ENCODE results near the gene EMC8.

Gene EMC8

GRCh38 chr16:85799497-85800320 is at the start of gene EMC8, which contains the start of gene COX4I1:
Gene EMC8, minus strand, starts transcription at chr16:85799544. Its CDS starts 249 bp downstream, at chr16:85799295.
Gene COX4I1, plus strand, starts transcription at chr16:85799695. Its CDS starts 1,511 bp downstream, at chr16:85801206.
- in situ Hi-C loops (cut with HindIII; ENCODE audit: low pct_unique_long_range_greater_than_20kb, low sequenced_read_pairs), result no loop called here
- no peak for TF ChIP-seq JUND (IDR thresholded peaks at IDR 0.05; ENCODE audit: low read depth)
- DNase-seq (ENCODE audit: low read depth in 1 of 2, low spot score in 1 of 2), result peak; percentile 94 to 97

GRCh38 chr16:85848986-85849385 is 49.6 kb upstream of the EMC8 start:
- no peak for DNase-seq (ENCODE audit: low read depth in 1 of 2, low spot score in 1 of 2)
- in situ Hi-C loops (cut with HindIII; ENCODE audit: low pct_unique_long_range_greater_than_20kb, low sequenced_read_pairs), result no loop called here
- no peak for TF ChIP-seq JUND (IDR thresholded peaks at IDR 0.05; ENCODE audit: low read depth)

GRCh38 chr16:85847681-85848601 is 48.6 kb upstream of the EMC8 start:
- DNase-seq (ENCODE audit: low read depth in 1 of 2, low spot score in 1 of 2), result no peak
- in situ Hi-C loops (cut with HindIII; ENCODE audit: low pct_unique_long_range_greater_than_20kb, low sequenced_read_pairs), result no loop called here
- TF ChIP-seq JUND (IDR thresholded peaks at IDR 0.05; ENCODE audit: low read depth), result no peak

DNA sequence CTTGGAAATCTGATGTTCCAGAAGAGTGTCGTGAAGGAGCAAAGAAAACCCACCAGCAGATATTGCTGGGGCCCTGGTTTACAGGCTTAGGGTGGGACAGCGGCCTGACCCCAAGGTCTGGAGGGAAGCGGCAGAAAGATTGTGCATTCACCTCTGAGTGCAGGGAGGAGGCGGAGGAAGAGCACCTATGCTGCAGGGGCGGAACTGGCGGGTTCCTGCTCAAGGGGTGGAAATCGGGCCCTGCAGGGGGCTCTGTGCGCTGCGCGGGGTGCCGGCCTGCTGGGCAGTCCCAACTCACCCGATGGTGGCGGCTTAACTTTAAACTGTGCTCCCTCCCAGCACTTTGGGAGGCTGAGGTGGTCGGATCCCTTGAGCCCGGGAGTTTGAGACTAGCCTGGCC is 47.7 kb upstream of the EMC8 start:
- no peak for TF ChIP-seq JUND (IDR thresholded peaks at IDR 0.05; ENCODE audit: low read depth)
- in situ Hi-C loops (cut with HindIII; ENCODE audit: low pct_unique_long_range_greater_than_20kb, low sequenced_read_pairs), result no loop called here
- DNase-seq (ENCODE audit: low read depth in 1 of 2, low spot score in 1 of 2), result no peak

DNA sequence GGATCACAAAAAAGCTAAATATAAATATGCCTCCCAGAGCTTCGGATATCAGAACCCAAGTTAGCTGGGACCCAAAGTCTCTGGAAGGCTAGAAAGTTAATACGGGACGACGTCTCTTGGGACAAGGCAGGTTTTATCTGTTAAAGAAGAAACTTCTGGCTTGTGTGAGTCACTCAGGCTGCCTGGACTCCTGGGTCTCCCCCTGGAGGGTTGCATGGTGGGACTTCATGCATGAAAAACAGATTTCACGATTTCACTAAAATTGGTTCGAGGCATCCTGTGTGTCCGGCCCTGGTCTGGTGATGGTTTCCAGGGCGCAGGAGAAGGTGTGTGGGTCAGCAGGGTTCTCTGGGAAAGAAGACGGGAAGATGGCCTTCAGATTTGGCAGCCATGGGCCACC is 47.1 kb upstream of the EMC8 start:
- no peak for TF ChIP-seq JUND (IDR thresholded peaks at IDR 0.05; ENCODE audit: low read depth)
- no peak for DNase-seq (ENCODE audit: low read depth in 1 of 2, low spot score in 1 of 2)
- in situ Hi-C loops (cut with HindIII; ENCODE audit: low pct_unique_long_range_greater_than_20kb, low sequenced_read_pairs), result no loop called here

DNA sequence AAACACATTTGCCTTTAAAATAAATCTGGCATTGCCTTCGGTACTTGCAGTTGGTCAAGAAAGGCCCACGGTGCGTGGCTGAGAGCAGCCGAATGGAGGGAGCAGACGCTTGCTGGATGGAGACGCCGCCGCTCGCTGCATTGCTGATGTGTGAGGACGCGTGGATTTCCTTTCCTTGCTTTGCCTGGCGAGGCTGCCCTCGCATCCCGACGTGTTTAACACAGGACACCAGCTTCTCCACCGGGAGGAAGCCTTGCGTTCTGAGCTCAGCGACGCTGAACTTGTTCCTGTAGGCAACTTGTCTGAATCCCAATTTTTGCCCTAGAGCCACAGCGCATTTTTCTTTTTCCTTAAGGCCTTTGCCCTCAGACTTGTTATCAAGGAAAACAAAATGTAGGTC is 45.9 kb upstream of the EMC8 start:
- in situ Hi-C loops (cut with HindIII; ENCODE audit: low pct_unique_long_range_greater_than_20kb, low sequenced_read_pairs), result no loop called here
- DNase-seq (ENCODE audit: low read depth in 1 of 2, low spot score in 1 of 2), result no peak
- TF ChIP-seq JUND (IDR thresholded peaks at IDR 0.05; ENCODE audit: low read depth), result no peak

DNA sequence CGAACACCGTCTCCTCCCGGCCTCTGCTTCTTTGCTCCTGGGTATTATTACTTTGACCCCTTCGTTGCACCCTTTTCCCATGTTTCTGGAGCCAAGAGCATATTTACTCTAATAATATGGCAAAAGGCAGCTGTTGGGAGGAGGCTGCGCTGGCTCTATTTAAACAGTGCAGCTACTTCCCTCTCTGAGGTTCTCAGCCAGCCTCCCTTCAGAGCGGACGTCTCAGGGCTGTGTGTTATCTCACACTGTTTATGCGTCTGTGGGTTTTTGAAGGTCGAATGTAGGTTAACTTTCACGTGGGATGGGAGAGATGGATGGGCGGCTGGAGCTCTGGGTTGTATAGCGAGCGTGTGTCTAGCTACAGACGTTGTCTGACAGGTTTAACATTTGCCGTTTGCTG is 45.4 kb upstream of the EMC8 start:
- in situ Hi-C loops (cut with HindIII; ENCODE audit: low pct_unique_long_range_greater_than_20kb, low sequenced_read_pairs), result no loop called here
- DNase-seq (ENCODE audit: low read depth in 1 of 2, low spot score in 1 of 2), result no peak
- TF ChIP-seq JUND (IDR thresholded peaks at IDR 0.05; ENCODE audit: low read depth), result no peak

GRCh38 chr16:85844169-85844481 is 44.8 kb upstream of the EMC8 start:
- DNase-seq (ENCODE audit: low read depth in 1 of 2, low spot score in 1 of 2), result no peak
- TF ChIP-seq JUND (IDR thresholded peaks at IDR 0.05; ENCODE audit: low read depth), result no peak
- in situ Hi-C loops (cut with HindIII; ENCODE audit: low pct_unique_long_range_greater_than_20kb, low sequenced_read_pairs), result no loop called here

DNA sequence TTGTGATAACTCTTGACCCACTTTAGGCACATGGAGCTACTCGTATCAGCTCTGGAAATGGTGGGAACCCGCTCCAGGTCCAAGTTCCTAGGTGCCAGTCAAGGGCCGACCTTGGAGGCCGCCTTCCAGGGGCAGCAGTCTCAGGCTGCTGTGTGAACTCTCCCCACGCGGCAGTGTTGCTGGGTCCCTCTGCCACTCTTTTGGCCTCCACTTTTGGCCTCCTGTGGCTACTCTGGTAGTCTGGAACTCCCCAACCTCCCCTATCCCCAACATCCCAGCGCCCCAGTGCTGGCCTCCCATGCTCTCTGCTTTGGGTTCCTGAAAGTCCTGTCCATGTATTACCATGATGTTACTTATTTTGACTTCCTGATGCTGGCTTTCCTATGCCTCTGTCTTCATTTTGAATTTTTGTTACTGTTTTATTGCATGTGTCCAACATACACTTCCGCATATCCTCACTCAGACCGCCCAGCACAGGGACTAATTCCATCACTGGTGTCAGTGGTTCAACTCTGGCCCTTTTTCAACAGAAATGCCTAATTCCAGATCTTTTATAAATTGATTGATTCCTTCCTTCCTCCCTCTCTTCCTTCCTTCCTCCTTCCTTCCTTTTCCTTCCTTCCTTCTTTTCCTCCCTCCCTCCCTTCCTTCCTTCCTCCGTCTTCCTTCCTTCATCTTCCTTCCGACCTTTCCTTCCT is 44.3 kb upstream of the EMC8 start:
- in situ Hi-C loops (cut with HindIII; ENCODE audit: low pct_unique_long_range_greater_than_20kb, low sequenced_read_pairs), result no loop called here
- TF ChIP-seq JUND (IDR thresholded peaks at IDR 0.05; ENCODE audit: low read depth), result no peak
- DNase-seq (ENCODE audit: low read depth in 1 of 2, low spot score in 1 of 2), result no peak

DNA sequence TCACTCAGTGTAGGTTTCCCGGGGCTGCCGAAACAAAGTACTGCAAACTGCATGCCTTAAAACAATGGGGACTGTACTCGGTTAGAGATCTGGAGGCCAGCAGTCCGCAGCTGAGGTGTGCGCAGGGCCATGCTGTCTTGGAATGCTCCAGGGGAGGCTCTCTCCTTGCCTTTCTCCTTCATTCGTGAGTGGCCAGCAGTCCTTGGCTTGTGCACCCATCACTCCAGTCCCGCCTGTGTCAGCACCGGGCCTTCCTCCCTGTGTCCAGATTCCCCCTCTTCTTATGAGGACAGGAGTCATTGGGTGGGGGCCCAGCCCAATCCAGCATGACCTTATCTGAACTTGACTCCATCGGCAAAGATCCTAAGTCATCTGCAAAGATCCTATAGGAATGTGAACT is 43.5 kb upstream of the EMC8 start:
- in situ Hi-C loops (cut with HindIII; ENCODE audit: low pct_unique_long_range_greater_than_20kb, low sequenced_read_pairs), result no loop called here
- DNase-seq (ENCODE audit: low read depth in 1 of 2, low spot score in 1 of 2), result no peak
- TF ChIP-seq JUND (IDR thresholded peaks at IDR 0.05; ENCODE audit: low read depth), result no peak

DNA sequence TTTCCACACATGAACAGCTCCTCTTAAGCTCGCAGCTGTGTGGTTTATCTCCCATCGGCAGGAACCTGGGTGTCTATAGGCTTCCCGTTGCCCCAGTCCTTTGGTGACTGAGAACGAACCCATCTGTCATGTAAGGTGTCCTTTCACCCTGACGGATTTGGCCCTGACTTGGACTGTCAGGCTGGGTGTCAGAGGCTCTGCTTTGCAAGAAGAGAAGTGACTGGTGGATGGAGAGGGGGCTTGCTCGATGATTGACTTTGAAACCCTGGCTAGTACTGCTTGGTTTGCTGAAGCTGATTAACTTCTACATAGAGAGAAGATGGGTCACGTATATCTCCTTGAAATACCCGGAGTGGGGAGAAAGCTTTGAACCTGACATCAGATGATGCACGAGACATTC is 43.1 kb upstream of the EMC8 start:
- in situ Hi-C loops (cut with HindIII; ENCODE audit: low pct_unique_long_range_greater_than_20kb, low sequenced_read_pairs), result no loop called here
- no peak for TF ChIP-seq JUND (IDR thresholded peaks at IDR 0.05; ENCODE audit: low read depth)
- DNase-seq (ENCODE audit: low read depth in 1 of 2, low spot score in 1 of 2), result no peak

DNA sequence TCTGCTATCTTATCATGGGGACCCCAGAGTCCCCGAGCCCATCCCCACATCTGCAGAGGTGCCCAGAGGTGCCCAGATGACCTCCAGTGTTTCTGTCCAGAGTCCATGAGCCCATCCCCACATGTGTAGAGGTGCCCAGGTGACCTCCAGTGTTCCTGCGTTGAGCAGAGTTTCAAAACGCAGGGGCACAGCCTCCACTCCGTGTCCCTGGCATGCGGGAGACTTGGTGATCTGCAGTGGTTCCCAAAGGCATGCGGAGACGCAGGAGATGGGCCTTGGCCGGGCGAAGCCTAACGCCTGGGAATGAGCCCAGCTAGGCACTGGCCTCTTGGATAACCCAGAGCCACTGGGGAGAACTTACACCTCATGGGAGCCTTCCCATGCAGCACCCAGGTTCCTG is 41.5 kb upstream of the EMC8 start:
- in situ Hi-C loops (cut with HindIII; ENCODE audit: low pct_unique_long_range_greater_than_20kb, low sequenced_read_pairs), result no loop called here
- TF ChIP-seq JUND (IDR thresholded peaks at IDR 0.05; ENCODE audit: low read depth), result no peak

More for the DNA sequence above, 41.5 kb upstream of the EMC8 start:
- no peak for DNase-seq (ENCODE audit: low read depth in 1 of 2, low spot score in 1 of 2)

Measured in T47D (cell line).